ENCODE data around the gene OAS3.
"Not testable (repeated sequence)": the region's sequence is repeated elsewhere in the genome, so short reads cannot be mapped to it uniquely, and the experiment has no call there.

OAS3 gene

GRCh38 chr12:112905451-112906089, 32.7 kb upstream of the OAS3 start:
- peaks cover 42 to 61% of the 10 kb centered on the region in 2 donors for H3K4me1 ChIP-seq (ENCODE audit: control insufficient read depth in 2 of 2, insufficient read depth in 2 of 2, low read length in 2 of 2)
- no peaks in the 10 kb centered on the region for H3K9me3 ChIP-seq (ENCODE audit: control insufficient read depth in 2 of 2, low read length in 2 of 2)

GRCh38 chr12:112906712-112907414, 31.4 kb upstream of the OAS3 start, which contains the start of gene OAS1:
Gene OAS1, plus strand, starts transcription at chr12:112906962. Its CDS starts 78 bp downstream, at chr12:112907040.
- peak within 1 kb of the TSS; percentile 73 to 84 for H3K9ac ChIP-seq (ENCODE audit: low read depth in 1 of 2, low read length in 2 of 2)
- peaks cover 34 to 55% of the 10 kb centered on the region in 2 donors for H3K4me1 ChIP-seq (ENCODE audit: control insufficient read depth in 2 of 2, insufficient read depth in 2 of 2, low read length in 2 of 2)
- H3K9me3 ChIP-seq (ENCODE audit: control insufficient read depth in 2 of 2, low read length in 2 of 2) = no peaks in the 10 kb centered on the region
- H3K27me3 ChIP-seq (ENCODE audit: control insufficient read depth in 2 of 2, insufficient read depth in 2 of 2, low read length in 2 of 2) = no peaks in the 10 kb centered on the region
- H3K36me3 ChIP-seq (ENCODE audit: control insufficient read depth in 2 of 2, insufficient read depth in 2 of 2, low read length in 2 of 2) = peaks cover 4 to 18% of the 10 kb centered on the region in 2 donors
- H3K4me3 ChIP-seq (ENCODE audit: low read length in 2 of 2) = peak within 1 kb of the TSS; percentile 90 to 97
- peak within 1 kb of the TSS; percentile 94 for H3K27ac ChIP-seq (ENCODE audit: low read depth in 2 of 2, low read length in 2 of 2)

More at GRCh38 chr12:112905451-112906089, 32.7 kb upstream of the OAS3 start:
- Histone ChIP-seq H3K9ac (ENCODE audit: low read depth in 1 of 2, low read length in 2 of 2) (peak overlapping the region in 1 of 2 donors; percentile 13), H3K27me3 (ENCODE audit: control insufficient read depth in 2 of 2, insufficient read depth in 2 of 2, low read length in 2 of 2) (no peaks in the 10 kb centered on the region), H3K27ac (ENCODE audit: low read depth in 2 of 2, low read length in 2 of 2) (peak overlapping the region; percentile 94), H3K4me3 (ENCODE audit: low read length in 2 of 2) (peak overlapping the region in 1 of 2 donors; percentile 11), H3K36me3 (ENCODE audit: control insufficient read depth in 2 of 2, insufficient read depth in 2 of 2, low read length in 2 of 2) (peaks cover 4 to 9% of the 10 kb centered on the region in 2 donors)

- peak overlapping the region; percentile 90 to 97 for H3K4me3 ChIP-seq (ENCODE audit: low read length in 2 of 2)
- no peaks in the 10 kb centered on the region for H3K27me3 ChIP-seq (ENCODE audit: control insufficient read depth in 2 of 2, insufficient read depth in 2 of 2, low read length in 2 of 2)
- H3K27ac ChIP-seq (ENCODE audit: low read depth in 2 of 2, low read length in 2 of 2) = peak overlapping the region; percentile 94
- peaks cover 4 to 24% of the 10 kb centered on the region in 2 donors for H3K36me3 ChIP-seq (ENCODE audit: control insufficient read depth in 2 of 2, insufficient read depth in 2 of 2, low read length in 2 of 2)
- peak overlapping the region; percentile 73 to 84 for H3K9ac ChIP-seq (ENCODE audit: low read depth in 1 of 2, low read length in 2 of 2)
- H3K9me3 ChIP-seq (ENCODE audit: control insufficient read depth in 2 of 2, low read length in 2 of 2) = no peaks in the 10 kb centered on the region
- H3K4me1 ChIP-seq (ENCODE audit: control insufficient read depth in 2 of 2, insufficient read depth in 2 of 2, low read length in 2 of 2) = peaks cover 30 to 50% of the 10 kb centered on the region in 2 donors
These were observed 30.7 kb upstream of the OAS3 start for GRCh38 chr12:112907415-112908157.

GRCh38 chr12:112908548-112908947, 29.7 kb upstream of the OAS3 start:
- H3K9me3 ChIP-seq (ENCODE audit: control insufficient read depth in 2 of 2, low read length in 2 of 2) = peaks cover 6 to 7% of the 10 kb centered on the region in 2 donors
- H3K27ac ChIP-seq (ENCODE audit: low read depth in 2 of 2, low read length in 2 of 2) = peak overlapping the region; percentile 21 to 94
- peak overlapping the region; percentile 90 to 97 for H3K4me3 ChIP-seq (ENCODE audit: low read length in 2 of 2)

GRCh38 chr12:112909693-112910092, 28.6 kb upstream of the OAS3 start:
- Histone ChIP-seq H3K9me3 (ENCODE audit: control insufficient read depth in 2 of 2, low read length in 2 of 2) (peaks cover 6 to 7% of the 10 kb centered on the region in 2 donors), H3K9ac (ENCODE audit: low read depth in 1 of 2, low read length in 2 of 2) (no peak overlapping the region), H3K36me3 (ENCODE audit: control insufficient read depth in 2 of 2, insufficient read depth in 2 of 2, low read length in 2 of 2) (peaks cover 10 to 28% of the 10 kb centered on the region in 2 donors), H3K4me1 (ENCODE audit: control insufficient read depth in 2 of 2, insufficient read depth in 2 of 2, low read length in 2 of 2) (peaks cover 29 to 39% of the 10 kb centered on the region in 2 donors), H3K27me3 (ENCODE audit: control insufficient read depth in 2 of 2, insufficient read depth in 2 of 2, low read length in 2 of 2) (no peaks in the 10 kb centered on the region), H3K4me3 (ENCODE audit: low read length in 2 of 2) (no peak overlapping the region), H3K27ac (ENCODE audit: low read depth in 2 of 2, low read length in 2 of 2) (no peak overlapping the region)

More at GRCh38 chr12:112908548-112908947, 29.7 kb upstream of the OAS3 start:
- Histone ChIP-seq H3K36me3 (ENCODE audit: control insufficient read depth in 2 of 2, insufficient read depth in 2 of 2, low read length in 2 of 2) (peaks cover 10 to 28% of the 10 kb centered on the region in 2 donors), H3K27me3 (ENCODE audit: control insufficient read depth in 2 of 2, insufficient read depth in 2 of 2, low read length in 2 of 2) (no peaks in the 10 kb centered on the region), H3K4me1 (ENCODE audit: control insufficient read depth in 2 of 2, insufficient read depth in 2 of 2, low read length in 2 of 2) (peaks cover 29 to 47% of the 10 kb centered on the region in 2 donors), H3K9ac (ENCODE audit: low read depth in 1 of 2, low read length in 2 of 2) (peak overlapping the region; percentile 34 to 84)

GRCh38 chr12:112913038-112913688, 25.1 kb upstream of the OAS3 start:
- no peak overlapping the region for H3K4me3 ChIP-seq (ENCODE audit: low read length in 2 of 2)
- H3K9me3 ChIP-seq (ENCODE audit: control insufficient read depth in 2 of 2, low read length in 2 of 2) = peaks cover 6 to 7% of the 10 kb centered on the region in 2 donors
- H3K27ac ChIP-seq (ENCODE audit: low read depth in 2 of 2, low read length in 2 of 2) = no peak overlapping the region
- no peak overlapping the region for H3K9ac ChIP-seq (ENCODE audit: low read depth in 1 of 2, low read length in 2 of 2)
- peaks cover 11 to 20% of the 10 kb centered on the region in 2 donors for H3K4me1 ChIP-seq (ENCODE audit: control insufficient read depth in 2 of 2, insufficient read depth in 2 of 2, low read length in 2 of 2)
- H3K27me3 ChIP-seq (ENCODE audit: control insufficient read depth in 2 of 2, insufficient read depth in 2 of 2, low read length in 2 of 2) = no peaks in the 10 kb centered on the region
- peaks cover 25 to 45% of the 10 kb centered on the region in 2 donors for H3K36me3 ChIP-seq (ENCODE audit: control insufficient read depth in 2 of 2, insufficient read depth in 2 of 2, low read length in 2 of 2)

- H3K9me3 ChIP-seq (ENCODE audit: control insufficient read depth in 2 of 2, low read length in 2 of 2); H3K9ac ChIP-seq (ENCODE audit: low read depth in 1 of 2, low read length in 2 of 2); H3K4me3 ChIP-seq (ENCODE audit: low read length in 2 of 2); H3K27ac ChIP-seq (ENCODE audit: low read depth in 2 of 2, low read length in 2 of 2); H3K27me3 ChIP-seq (ENCODE audit: control insufficient read depth in 2 of 2, insufficient read depth in 2 of 2, low read length in 2 of 2): not testable (repeated sequence)
- H3K4me1 ChIP-seq (ENCODE audit: control insufficient read depth in 2 of 2, insufficient read depth in 2 of 2, low read length in 2 of 2) = peaks cover 8 to 14% of the 10 kb centered on the region in 2 donors
- peaks cover 31 to 52% of the 10 kb centered on the region in 2 donors for H3K36me3 ChIP-seq (ENCODE audit: control insufficient read depth in 2 of 2, insufficient read depth in 2 of 2, low read length in 2 of 2)
These were observed 24.4 kb upstream of the OAS3 start for GRCh38 chr12:112913888-112914287.

- Histone ChIP-seq H3K27ac (ENCODE audit: low read depth in 2 of 2, low read length in 2 of 2) (peak overlapping the region; percentile 34 to 51), H3K4me1 (ENCODE audit: control insufficient read depth in 2 of 2, insufficient read depth in 2 of 2, low read length in 2 of 2) (peaks cover 6% of the 10 kb centered on the region in 2 donors), H3K9me3 (ENCODE audit: control insufficient read depth in 2 of 2, low read length in 2 of 2) (peaks cover 6 to 7% of the 10 kb centered on the region in 2 donors), H3K9ac (ENCODE audit: low read depth in 1 of 2, low read length in 2 of 2) (peak overlapping the region in 1 of 2 donors; percentile 1), H3K4me3 (ENCODE audit: low read length in 2 of 2) (peak overlapping the region; percentile 20 to 42), H3K36me3 (ENCODE audit: control insufficient read depth in 2 of 2, insufficient read depth in 2 of 2, low read length in 2 of 2) (peaks cover 40 to 54% of the 10 kb centered on the region in 2 donors), H3K27me3 (ENCODE audit: control insufficient read depth in 2 of 2, insufficient read depth in 2 of 2, low read length in 2 of 2) (no peaks in the 10 kb centered on the region)
These were observed 22.0 kb upstream of the OAS3 start for GRCh38 chr12:112916270-112916669.

- H3K27me3 ChIP-seq (ENCODE audit: control insufficient read depth in 2 of 2, insufficient read depth in 2 of 2, low read length in 2 of 2) = no peaks in the 10 kb centered on the region
- no peak overlapping the region for H3K27ac ChIP-seq (ENCODE audit: low read depth in 2 of 2, low read length in 2 of 2)
- no peaks in the 10 kb centered on the region for H3K9me3 ChIP-seq (ENCODE audit: control insufficient read depth in 2 of 2, low read length in 2 of 2)
- peaks cover 34 to 42% of the 10 kb centered on the region in 2 donors for H3K36me3 ChIP-seq (ENCODE audit: control insufficient read depth in 2 of 2, insufficient read depth in 2 of 2, low read length in 2 of 2)
- no peak overlapping the region for H3K4me3 ChIP-seq (ENCODE audit: low read length in 2 of 2)
- peaks cover 6% of the 10 kb centered on the region in 2 donors for H3K4me1 ChIP-seq (ENCODE audit: control insufficient read depth in 2 of 2, insufficient read depth in 2 of 2, low read length in 2 of 2)
- H3K9ac ChIP-seq (ENCODE audit: low read depth in 1 of 2, low read length in 2 of 2) = no peak overlapping the region
These were observed 19.2 kb upstream of the OAS3 start for GRCh38 chr12:112919121-112919520.
